A549 (cell line): ENCODE results near the gene MTHFSD. TPM values are rescaled to one million over a fixed set of nuclear protein-coding genes. Genes with fewer than 3 reads are reported as not detected.
"Not testable (repeated sequence)": the region's sequence is repeated elsewhere in the genome, so short reads cannot be mapped to it uniquely, and the experiment has no call there.

Source experiments
- ATAC-seq, 2 experiments: fragments of 200-7000 bp in 1 of 2; fragments of >200 bp in 1 of 2; cut with Nextera tagmentation in 1 of 2; cut with Tn5 transposase in 1 of 2; 3 replicates each; pipeline versions ENCODE4 v1.8.0 to v1.9.1; 2018 to 2020; ENCODE audit warnings: mild to moderate bottlenecking in 1 of 2, moderate library complexity in 1 of 2
- CTCF ChIA-PET: fragments of 300-600 bp; sonication (Branson Sonifier 250); formaldehyde crosslinking; extraction: SDS; loops from one replicate; lab custom pipeline; 2021; ENCODE audit warnings: antibody characterized with exemption, inconsistent platforms; lab: Yijun Ruan, JAX
- POLR2A ChIA-PET: fragments of 350-600 bp; formaldehyde crosslinking; extraction: SDS; loops from one replicate; lab custom pipeline; 2021; ENCODE audit warnings: antibody characterized with exemption, inconsistent platforms; lab: Yijun Ruan, JAX
- DNase-seq, 2 experiments: peaks; one replicate each; pipeline versions ENCODE4 v3.0.0 to v3.0.0-alpha.2; 2011 to 2016; ENCODE audit warnings: low read depth in 1 of 2, low spot score in 1 of 2
- FAIRE-seq: peaks from 2 replicates; lab custom pipeline; 2011; peaks lifted over from hg19 to GRCh38; lab: Jason Lieb, UNC
- H3K27ac ChIP-seq, 2 experiments: fragments of >200 bp; sonication (Bioruptor Twin); formaldehyde crosslinking; 3 replicates each; pipeline ENCODE4 v1.5.1; 2016 to 2017
- H3K4me1 ChIP-seq: fragments of >200 bp; sonication (Bioruptor Twin); formaldehyde crosslinking; 3 replicates; pipeline ENCODE4 v1.6.1; 2016
- H3K4me2 ChIP-seq: fragments of >200 bp; sonication (Bioruptor Twin); formaldehyde crosslinking; 3 replicates; pipeline ENCODE4 v1.6.1; 2016
- H3K4me3 ChIP-seq: fragments of >200 bp; sonication (Bioruptor Twin); formaldehyde crosslinking; 3 replicates; pipeline ENCODE4 v1.5.1; 2016
- H3K9me3 ChIP-seq: fragments of >200 bp; sonication (Bioruptor Twin); formaldehyde crosslinking; 3 replicates; pipeline ENCODE4 v1.6.1; 2016
- BCL3 ChIP-seq: fragments of >200 bp; sonication (Bioruptor Twin); formaldehyde crosslinking; IDR thresholded peaks from 3 replicates; pipeline ENCODE4 v1.6.1; 2016
- BHLHE40 ChIP-seq: IDR thresholded peaks from 2 replicates; pipeline ENCODE4 v1.6.1; 2012; ENCODE audit warnings: low read depth, low read length, inconsistent platforms
- CEBPB ChIP-seq, 2 experiments: fragments of >200 bp in 1 of 2; sonication (Bioruptor Twin) in 1 of 2; formaldehyde crosslinking in 1 of 2; IDR thresholded peaks; 2 replicates each; pipeline ENCODE4 v1.6.1; 2012 to 2016
- CHD2 ChIP-seq: fragments of 150-350 bp; IDR thresholded peaks from 2 replicates; pipeline ENCODE4 v1.6.1; 2014; ENCODE audit warnings: low read length; ENCODE audit not compliant: partially characterized antibody
- CHD4 ChIP-seq: fragments of 200-600 bp; sonication (generic); IDR thresholded peaks from 2 replicates; pipeline ENCODE4 v1.6.1; 2016; ENCODE audit warnings: antibody characterized with exemption, mild to moderate bottlenecking, borderline replicate concordance
- EP300 ChIP-seq, 2 experiments: fragments of >200 bp; sonication (Bioruptor Twin); formaldehyde crosslinking; IDR thresholded peaks; 2 replicates in 1 of 2; 3 replicates in 1 of 2; pipeline ENCODE4 v1.6.1; 2016 to 2017
- FOSL2 ChIP-seq, 2 experiments: fragments of 450-650 bp in 1 of 2; fragments of >200 bp in 1 of 2; sonication (Bioruptor Twin) in 1 of 2; formaldehyde crosslinking; IDR thresholded peaks; 2 replicates each; pipeline versions ENCODE4 v1.5.0 to v1.6.1; 2016 to 2020; ENCODE audit warnings: mild to moderate bottlenecking in 1 of 2, moderate library complexity in 1 of 2
- FOXS1 ChIP-seq: fragments of 250-450 bp; sonication (Bioruptor Pico); IDR thresholded peaks from 2 replicates; pipeline ENCODE4 v1.5.0; 2020; ENCODE audit warnings: mild to moderate bottlenecking, moderate library complexity
- GATA3 ChIP-seq: IDR thresholded peaks from 2 replicates; pipeline ENCODE4 v1.6.1; 2012; ENCODE audit warnings: borderline replicate concordance
- HEYL ChIP-seq: fragments of 250-450 bp; sonication (Bioruptor Pico); IDR thresholded peaks from 2 replicates; pipeline ENCODE4 v1.8.0; 2021; ENCODE audit warnings: mild to moderate bottlenecking, moderate library complexity
- HMGXB4 ChIP-seq: fragments of 250-450 bp; sonication (Bioruptor Pico); IDR thresholded peaks from 2 replicates; pipeline ENCODE4 v1.5.0; 2021; ENCODE audit warnings: mild to moderate bottlenecking, moderate library complexity, borderline replicate concordance
- HOXB13 ChIP-seq: fragments of 250-450 bp; sonication (Bioruptor Pico); IDR thresholded peaks from 2 replicates; pipeline ENCODE4 v1.5.0; 2020; ENCODE audit warnings: low read depth, mild to moderate bottlenecking, moderate library complexity
- JUN ChIP-seq, 2 experiments: fragments of >200 bp; sonication (Bioruptor Twin); formaldehyde crosslinking; IDR thresholded peaks; 2 replicates in 1 of 2; 3 replicates in 1 of 2; pipeline ENCODE4 v1.6.1; 2016 to 2017
- JUNB ChIP-seq: fragments of >200 bp; sonication (Bioruptor Twin); formaldehyde crosslinking; IDR thresholded peaks from 2 replicates; pipeline ENCODE4 v1.6.1; 2016
- KDM1A ChIP-seq: fragments of 200-600 bp; sonication (generic); IDR thresholded peaks from 2 replicates; pipeline ENCODE4 v1.6.1; 2016; ENCODE audit warnings: low read depth, mild to moderate bottlenecking
- MAFK ChIP-seq: fragments of 450-650 bp; IDR thresholded peaks from 2 replicates; pipeline ENCODE4 v1.6.1; 2014; ENCODE audit not compliant: partially characterized antibody
- MAZ ChIP-seq: fragments of 150-350 bp; IDR thresholded peaks from 2 replicates; pipeline ENCODE4 v1.6.1; 2014; ENCODE audit warnings: antibody characterized with exemption, low read depth, low read length, borderline replicate concordance
- NPAS2 ChIP-seq: fragments of 250-450 bp; sonication (Bioruptor Pico); IDR thresholded peaks from 2 replicates; pipeline ENCODE4 v1.8.0; 2022; ENCODE audit warnings: mild to moderate bottlenecking, moderate library complexity, borderline replicate concordance
- RAD21 ChIP-seq, 2 experiments: fragments of >200 bp in 1 of 2; sonication (Bioruptor Twin) in 1 of 2; formaldehyde crosslinking in 1 of 2; IDR thresholded peaks in 1 of 2; conservative IDR thresholded peaks in 1 of 2; 2 replicates in 1 of 2; 3 replicates in 1 of 2; pipeline ENCODE4 v1.6.1; 2012 to 2018; ENCODE audit warnings: inconsistent platforms in 1 of 2
- RARB ChIP-seq: fragments of 250-450 bp; sonication (Bioruptor Pico); IDR thresholded peaks from 2 replicates; pipeline ENCODE4 v1.8.0; 2021; ENCODE audit warnings: mild to moderate bottlenecking, moderate library complexity
- RFX5 ChIP-seq: fragments of 450-650 bp; IDR thresholded peaks from 2 replicates; pipeline ENCODE4 v1.7.1; 2014; ENCODE audit warnings: antibody characterized with exemption, mild to moderate bottlenecking, moderate library complexity
- SMC3 ChIP-seq: fragments of >200 bp; sonication (Bioruptor Twin); formaldehyde crosslinking; IDR thresholded peaks from 3 replicates; pipeline ENCODE4 v1.6.1; 2018; ENCODE audit warnings: inconsistent platforms
- SREBF2 ChIP-seq: fragments of 450-650 bp; IDR thresholded peaks from 2 replicates; pipeline ENCODE4 v1.6.1; 2014; ENCODE audit warnings: mild to moderate bottlenecking, moderate library complexity
- TP53 ChIP-seq: fragments of 250-450 bp; sonication (Bioruptor Pico); IDR thresholded peaks from 2 replicates; pipeline ENCODE4 v1.5.0; 2021; ENCODE audit warnings: mild to moderate bottlenecking, moderate library complexity
- ZNF302 ChIP-seq: fragments of 250-450 bp; sonication (Bioruptor Pico); IDR thresholded peaks from 2 replicates; pipeline ENCODE4 v1.9.0; 2021; ENCODE audit warnings: inconsistent platforms, mild to moderate bottlenecking, moderate library complexity
- ZSCAN20 ChIP-seq: fragments of 250-450 bp; sonication (Bioruptor Pico); IDR thresholded peaks from 2 replicates; pipeline ENCODE4 v1.8.0; 2022; ENCODE audit warnings: mild to moderate bottlenecking, moderate library complexity
- WGBS: methylation state at CpG from one replicate; pipeline ENCODE4 v1.1.6; 2017; ENCODE audit errors: missing lambda C conversion rate; 5-methylcytosine and 5-hydroxymethylcytosine counted together
- polyA plus RNA-seq, 4 experiments: library from polyadenylated mRNA; depleted of rRNA in 3 of 4; stranded (reverse); fragments of >200 nt; fragmentation: RNase III in 1 of 4; extraction: RNeasy Plus Mini Kit Qiagen cat#74134 plus additional on column Dnase treatment in 1 of 4; gene quantifications; 2 replicates in 3 of 4; 3 replicates in 1 of 4; pipeline ENCODE4 v1.2.3, GENCODE V29; 2011 to 2017
- TF ChIP-seq, protein P1 (sequence below): fragments of 250-450 bp; sonication (Bioruptor Pico); IDR thresholded peaks from 2 replicates; pipeline ENCODE4 v1.5.0; 2020; ENCODE audit warnings: low read depth, mild to moderate bottlenecking, moderate library complexity
- TF ChIP-seq, protein P2 (sequence below): IDR thresholded peaks from 2 replicates; pipeline ENCODE4 v1.6.1; 2012
- TF ChIP-seq, protein P3 (sequence below): fragments of 200-600 bp; sonication (generic); IDR thresholded peaks from 2 replicates; pipeline ENCODE4 v1.6.1; 2016; ENCODE audit warnings: antibody characterized with exemption, mild to moderate bottlenecking, moderate library complexity

The MTHFSD gene
- polyA plus RNA-seq, 2 of the 4 experiments (the other 2 are of a cell fraction): 13.1 to 16.9 TPM

DNA sequence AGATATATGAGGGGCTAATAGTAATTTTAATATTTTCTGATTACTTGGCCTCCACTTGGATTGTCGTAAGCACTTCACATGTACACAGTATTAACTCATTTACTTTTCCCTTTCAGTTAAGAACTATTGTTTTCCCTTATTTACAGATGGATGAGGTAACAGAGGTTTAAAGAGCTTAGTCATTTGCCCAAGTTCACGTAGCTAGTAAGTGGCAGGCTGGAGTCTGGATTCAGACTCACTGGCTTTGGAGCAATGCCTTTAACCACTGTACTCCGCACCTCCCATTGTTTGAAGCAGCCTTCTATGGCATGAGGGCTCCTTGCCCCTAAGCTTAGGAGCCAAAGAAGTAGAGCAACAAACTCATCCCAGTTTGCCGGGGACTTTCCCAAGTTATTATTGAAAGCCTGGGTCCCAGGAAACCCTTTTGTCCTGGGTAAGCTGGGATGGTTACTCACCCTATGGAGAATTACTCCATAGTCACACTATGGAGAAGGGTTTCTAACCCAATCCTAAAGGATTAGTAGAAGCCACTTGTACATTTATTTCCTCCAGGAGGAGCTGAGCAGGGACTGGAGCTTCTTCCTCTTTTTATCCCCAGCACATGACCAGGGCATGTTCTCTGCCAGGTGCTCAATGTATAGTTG lies 35.6 kb upstream of the MTHFSD start:
- ATAC-seq: peak; percentile 93
- Histone ChIP-seq H3K4me3 (no peak overlapping the region), H3K4me2 (peak overlapping the region; percentile 71), H3K27ac (peak overlapping the region; percentile 84 to 86), H3K9me3 (no peaks in the 10 kb centered on the region), H3K4me1 (peaks cover 34% of the 10 kb centered on the region)
- 5% methylated on average over 4 of the region's 4 CpGs for WGBS
- ChIA-PET POLR2A (interaction anchor here (0.9 kb wide), 2 partner anchors 13 to 74 kb away, joined by 3 read pairs; no protein-coding TSS in a partner anchor), CTCF (interaction anchor here (1.0 to 1.2 kb wide), 4 partner anchors 15 to 472 kb away, joined by 3 to 4 read pairs (median 4); no protein-coding TSS in a partner anchor)
- TF ChIP-seq CHD2: no peak
- no peak for TF ChIP-seq KDM1A
- no peak for TF ChIP-seq BHLHE40
- TF ChIP-seq CHD4: no peak
- no peak for TF ChIP-seq TP53 (CRISPR knock-in tag)
- TF ChIP-seq, protein P1, sequence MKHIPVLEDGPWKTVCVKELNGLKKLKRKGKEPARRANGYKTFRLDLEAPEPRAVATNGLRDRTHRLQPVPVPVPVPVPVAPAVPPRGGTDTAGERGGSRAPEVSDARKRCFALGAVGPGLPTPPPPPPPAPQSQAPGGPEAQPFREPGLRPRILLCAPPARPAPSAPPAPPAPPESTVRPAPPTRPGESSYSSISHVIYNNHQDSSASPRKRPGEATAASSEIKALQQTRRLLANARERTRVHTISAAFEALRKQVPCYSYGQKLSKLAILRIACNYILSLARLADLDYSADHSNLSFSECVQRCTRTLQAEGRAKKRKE: no peak
- TF ChIP-seq HEYL (CRISPR knock-in tag): no peak
- TF ChIP-seq, protein P2, sequence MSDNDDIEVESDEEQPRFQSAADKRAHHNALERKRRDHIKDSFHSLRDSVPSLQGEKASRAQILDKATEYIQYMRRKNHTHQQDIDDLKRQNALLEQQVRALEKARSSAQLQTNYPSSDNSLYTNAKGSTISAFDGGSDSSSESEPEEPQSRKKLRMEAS: peak; percentile 66; the same call in 1 of the 2 replicates
- peak; percentile 64; the same call in 1 of the 2 replicates for TF ChIP-seq FOSL2 (IDR thresholded peaks at IDR 0.05)
- TF ChIP-seq FOSL2 (CRISPR knock-in tag; IDR thresholded peaks at IDR 0.05): peak; percentile 83
- TF ChIP-seq RAD21 (conservative IDR thresholded peaks at IDR 0.05 in 1 of 2, IDR thresholded peaks at IDR 0.05 in 1 of 2): peak; percentile 12 to 18; a peak in 1 of 5 replicates
- TF ChIP-seq RFX5: no peak
- peak; percentile 34 to 82; a peak in 3 of 4 replicates for TF ChIP-seq CEBPB (IDR thresholded peaks at IDR 0.05)
- TF ChIP-seq MAZ: no peak
- no peak for TF ChIP-seq RARB (CRISPR knock-in tag)
- no peak for TF ChIP-seq HMGXB4 (CRISPR knock-in tag)
- peak; percentile 66 for TF ChIP-seq JUNB
- TF ChIP-seq GATA3: peak; percentile 70; the same call in 1 of the 2 replicates
- no peak for TF ChIP-seq HOXB13
- TF ChIP-seq ZNF302 (CRISPR knock-in tag): no peak
- no peak for TF ChIP-seq NPAS2
- peak; percentile 50 for TF ChIP-seq MAFK
- TF ChIP-seq, protein P3, sequence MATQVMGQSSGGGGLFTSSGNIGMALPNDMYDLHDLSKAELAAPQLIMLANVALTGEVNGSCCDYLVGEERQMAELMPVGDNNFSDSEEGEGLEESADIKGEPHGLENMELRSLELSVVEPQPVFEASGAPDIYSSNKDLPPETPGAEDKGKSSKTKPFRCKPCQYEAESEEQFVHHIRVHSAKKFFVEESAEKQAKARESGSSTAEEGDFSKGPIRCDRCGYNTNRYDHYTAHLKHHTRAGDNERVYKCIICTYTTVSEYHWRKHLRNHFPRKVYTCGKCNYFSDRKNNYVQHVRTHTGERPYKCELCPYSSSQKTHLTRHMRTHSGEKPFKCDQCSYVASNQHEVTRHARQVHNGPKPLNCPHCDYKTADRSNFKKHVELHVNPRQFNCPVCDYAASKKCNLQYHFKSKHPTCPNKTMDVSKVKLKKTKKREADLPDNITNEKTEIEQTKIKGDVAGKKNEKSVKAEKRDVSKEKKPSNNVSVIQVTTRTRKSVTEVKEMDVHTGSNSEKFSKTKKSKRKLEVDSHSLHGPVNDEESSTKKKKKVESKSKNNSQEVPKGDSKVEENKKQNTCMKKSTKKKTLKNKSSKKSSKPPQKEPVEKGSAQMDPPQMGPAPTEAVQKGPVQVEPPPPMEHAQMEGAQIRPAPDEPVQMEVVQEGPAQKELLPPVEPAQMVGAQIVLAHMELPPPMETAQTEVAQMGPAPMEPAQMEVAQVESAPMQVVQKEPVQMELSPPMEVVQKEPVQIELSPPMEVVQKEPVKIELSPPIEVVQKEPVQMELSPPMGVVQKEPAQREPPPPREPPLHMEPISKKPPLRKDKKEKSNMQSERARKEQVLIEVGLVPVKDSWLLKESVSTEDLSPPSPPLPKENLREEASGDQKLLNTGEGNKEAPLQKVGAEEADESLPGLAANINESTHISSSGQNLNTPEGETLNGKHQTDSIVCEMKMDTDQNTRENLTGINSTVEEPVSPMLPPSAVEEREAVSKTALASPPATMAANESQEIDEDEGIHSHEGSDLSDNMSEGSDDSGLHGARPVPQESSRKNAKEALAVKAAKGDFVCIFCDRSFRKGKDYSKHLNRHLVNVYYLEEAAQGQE: no peak
- no peak; a peak in 1 of 5 replicates for TF ChIP-seq JUN (IDR thresholded peaks at IDR 0.05)
- no peak for TF ChIP-seq SREBF2
- TF ChIP-seq BCL3: peak; percentile 57; the same call in 1 of the 3 replicates
- no peak for TF ChIP-seq ZSCAN20
- TF ChIP-seq EP300 (IDR thresholded peaks at IDR 0.05): peak; percentile 36 to 39; a peak in 1 of 5 replicates
- no peak for TF ChIP-seq SMC3
- no peak for TF ChIP-seq FOXS1 (CRISPR knock-in tag)
- no peak for FAIRE-seq
- peak in 1 of 2 experiments; percentile 84 for DNase-seq

GRCh38 chr16:86587955-86588354 lies 32.9 kb upstream of the MTHFSD start:
- DNase-seq, H3K27ac ChIP-seq, POLR2A ChIA-PET, H3K9me3 ChIP-seq, H3K4me3 ChIP-seq, H3K4me2 ChIP-seq, ATAC-seq, FAIRE-seq: not testable (repeated sequence)
- peaks cover 53% of the 10 kb centered on the region for H3K4me1 ChIP-seq
- CTCF ChIA-PET: interaction anchor here (0.9 kb wide), 1 partner anchor 97 kb away, joined by 4 read pairs; no protein-coding TSS in a partner anchor
- 79% methylated on average over 3 of the region's 3 CpGs for WGBS
